Motor neuron (in vitro differentiated cells): ENCODE data around the gene LNP1. TPM values are rescaled to one million over a fixed set of nuclear protein-coding genes. Genes with fewer than 3 reads are reported as not detected.

ENCODE experiments used
- ATAC-seq, 8 experiments: fragments of 200-7000 bp; cut with Tn5 transposase; replicated peaks in 6 of 8; 2 replicates each; pipeline ENCODE4 v1.8.0; 2021; ENCODE audit warnings: mild to moderate bottlenecking in 8 of 8, moderate library complexity in 8 of 8
- H3K27ac ChIP-seq, 2 donors: fragments of 250-450 bp; sonication (Bioruptor Pico); 2 replicates each; pipeline ENCODE4 v1.9.0; 2021; ENCODE audit warnings: antibody characterized with exemption in 2 of 2, mild to moderate bottlenecking in 2 of 2, moderate library complexity in 1 of 2
- H3K4me1 ChIP-seq, 2 donors: fragments of 250-450 bp; sonication (Bioruptor Pico); replicated peaks in 1 of 2; 2 replicates each; pipeline ENCODE4 v1.6.1; 2021; ENCODE audit warnings: antibody characterized with exemption in 2 of 2, mild to moderate bottlenecking in 2 of 2, moderate library complexity in 1 of 2
- H3K4me3 ChIP-seq, 5 donors: fragments of 250-450 bp; sonication (Bioruptor Pico); 2 replicates each; pipeline ENCODE4 v1.9.0; 2021; ENCODE audit warnings: antibody characterized with exemption in 5 of 5, mild to moderate bottlenecking in 5 of 5, moderate library complexity in 4 of 5
- WGBS, 10 experiments: fragments of 450-650 bp; shearing (Covaris generic); methylation state at CpG; one replicate each; pipeline ENCODE4 v1.0.0; 2022; 5-methylcytosine and 5-hydroxymethylcytosine counted together
- in situ Hi-C, 9 experiments: fragments of 400-800 bp; cut with MboI; loops; one replicate each; pipeline ENCODE4 v1.15.0; 2021; ENCODE audit warnings: low sequenced_read_pairs in 9 of 9, low pct_unique_long_range_greater_than_20kb in 2 of 9; ENCODE audit not compliant: unreplicated experiment in 9 of 9
- total RNA-seq, 8 experiments: library from RNA; unstranded; fragments of 300-600 nt; gene quantifications; 2 replicates each; pipeline versions ENCODE4 v1.2.3 to v1.2.4, GENCODE V29; 2022

The LNP1 gene
- total RNA-seq, 8 experiments from 2014 or later, result 1.1 to 18.3 (median 10.7) TPM

DNA sequence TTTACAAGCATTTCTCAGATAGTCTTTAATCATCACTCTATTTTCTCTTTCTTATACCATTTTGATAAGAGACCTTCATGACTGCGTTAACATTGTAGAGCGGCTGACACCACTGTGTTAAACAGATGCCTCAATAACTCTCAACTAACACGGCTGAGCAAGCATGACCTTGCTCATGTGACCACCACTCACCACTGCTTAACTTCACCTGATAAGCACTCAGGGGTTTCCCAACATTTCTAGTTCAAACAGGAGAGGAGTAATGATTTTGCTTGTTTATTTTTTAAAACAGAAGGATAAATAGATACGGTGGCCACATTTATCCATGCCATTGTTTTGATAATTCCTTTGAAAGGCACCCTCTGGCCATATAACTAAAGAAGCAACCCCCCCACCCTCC, 53.3 kb downstream of the LNP1 start:
- H3K27ac ChIP-seq, result no peak overlapping the region
- H3K4me3 ChIP-seq, result no peak overlapping the region
- 69 to 100% (median 91%) methylated on average over 2 to 4 of the region's 4 CpGs; no CpG with 5 or more reads in 2 of the 10 experiments for WGBS, 10 experiments
- ATAC-seq, result peak in 2 of 8 experiments; percentile 43 to 54
- H3K4me1 ChIP-seq, result no peaks in the 10 kb centered on the region
- in situ Hi-C loops, result loop anchor here in 3 of 9 experiments (25.0 kb wide), 3 partner anchors 133 to 333 kb away; no protein-coding TSS in a partner anchor

DNA sequence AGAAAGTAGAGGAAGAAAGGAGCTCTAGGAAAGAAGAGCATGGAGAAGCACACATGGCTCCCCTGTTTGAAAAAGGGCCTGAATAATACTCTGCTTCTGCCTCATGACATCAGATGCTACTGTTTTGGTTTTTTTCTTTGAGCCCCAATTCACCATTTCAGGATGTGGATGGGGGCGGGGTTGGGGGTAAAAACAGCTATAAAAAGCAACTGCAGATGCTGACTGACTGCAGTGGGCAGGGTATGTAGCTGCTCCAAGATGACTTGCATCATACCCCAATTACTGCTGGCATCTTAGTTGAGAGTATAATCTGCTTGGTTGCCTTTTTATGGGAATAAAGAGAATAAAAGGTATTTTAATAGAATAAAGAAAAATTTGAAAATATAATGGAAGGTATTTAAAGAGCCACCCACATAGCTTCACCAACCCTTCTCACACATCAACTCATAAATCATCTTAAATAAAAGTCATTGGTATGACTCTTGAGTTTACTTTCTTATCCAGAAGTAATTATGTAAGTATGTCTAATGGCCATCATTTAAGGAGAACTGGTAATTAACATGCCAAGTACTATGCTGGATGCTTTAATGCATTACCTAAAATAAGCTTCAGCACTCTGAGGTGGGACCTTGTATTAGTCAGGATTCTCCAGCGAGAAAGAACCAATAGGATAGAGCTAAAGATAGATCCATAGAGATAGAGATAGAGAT, 54.7 kb downstream of the LNP1 start:
- no peak overlapping the region for H3K4me3 ChIP-seq
- in situ Hi-C loops, result loop anchor here in 3 of 9 experiments (25.0 kb wide), 3 partner anchors 131 to 331 kb away; no protein-coding TSS in a partner anchor

DNA sequence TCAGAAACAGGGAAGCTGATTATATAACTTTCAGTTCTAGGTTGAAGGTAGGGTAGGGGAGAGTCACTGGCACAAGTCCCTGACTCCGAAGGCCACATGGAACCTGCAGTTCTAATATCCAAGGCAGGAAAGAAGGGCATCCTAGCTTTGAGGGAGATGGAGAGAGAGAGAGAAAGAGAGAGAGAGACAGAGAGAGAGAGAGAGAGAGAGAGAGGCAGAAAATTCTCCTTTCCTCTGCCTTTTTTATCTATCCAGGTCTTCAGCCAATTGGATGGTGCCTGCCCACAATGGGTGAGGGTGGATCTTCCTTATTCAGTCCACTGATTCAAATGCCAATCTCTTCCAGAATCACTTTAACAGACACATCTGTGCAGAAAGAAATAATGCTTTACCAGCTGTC, 55.4 kb downstream of the LNP1 start:
- ATAC-seq, result no peak
- no peak overlapping the region for H3K4me3 ChIP-seq
- no peaks in the 10 kb centered on the region for H3K4me1 ChIP-seq
- in situ Hi-C loops, result loop anchor here in 3 of 9 experiments (25.0 kb wide), 3 partner anchors 131 to 331 kb away; no protein-coding TSS in a partner anchor
- WGBS, 10 experiments, result 60 to 100% (median 60%) methylated on average over 1 of the region's 1 CpG; no CpG with 5 or more reads in 7 of the 10 experiments
- no peak overlapping the region for H3K27ac ChIP-seq

More for the DNA sequence above, 54.7 kb downstream of the LNP1 start:
- Histone ChIP-seq H3K4me1 (no peaks in the 10 kb centered on the region), H3K27ac (no peak overlapping the region)
- 78 to 100% (median 89%) methylated on average over 1 to 2 of the region's 2 CpGs; no CpG with 5 or more reads in 3 of the 10 experiments for WGBS, 10 experiments
- no peak for ATAC-seq

DNA sequence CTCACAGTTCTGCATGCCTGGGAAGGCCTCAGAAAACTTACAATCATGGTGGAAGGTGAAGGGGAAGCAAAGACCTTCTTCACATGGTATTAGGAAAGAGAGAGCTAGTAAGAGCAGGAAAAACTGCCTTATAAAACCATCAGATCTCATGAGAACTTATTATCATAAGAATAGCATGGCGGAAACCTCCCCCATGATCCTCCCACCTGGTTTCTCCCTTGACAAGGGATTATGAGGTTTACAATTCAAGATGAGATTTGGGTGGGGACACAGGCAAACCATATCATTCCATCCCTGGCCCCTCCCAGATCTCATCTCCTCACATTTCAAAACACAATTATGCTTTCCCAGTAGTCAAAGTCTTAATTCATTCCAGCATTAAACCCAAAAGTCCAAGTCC, 56.5 kb downstream of the LNP1 start:
- in situ Hi-C loops, result loop anchor here in 3 of 9 experiments (25.0 kb wide), 3 partner anchors 129 to 329 kb away; no protein-coding TSS in a partner anchor
- Histone ChIP-seq H3K4me3 (no peak overlapping the region), H3K27ac (no peak overlapping the region), H3K4me1 (no peaks in the 10 kb centered on the region)
- 80 to 100% (median 100%) methylated on average over 1 of the region's 1 CpG; no CpG with 5 or more reads in 4 of the 10 experiments for WGBS, 10 experiments
- ATAC-seq, result no peak

DNA sequence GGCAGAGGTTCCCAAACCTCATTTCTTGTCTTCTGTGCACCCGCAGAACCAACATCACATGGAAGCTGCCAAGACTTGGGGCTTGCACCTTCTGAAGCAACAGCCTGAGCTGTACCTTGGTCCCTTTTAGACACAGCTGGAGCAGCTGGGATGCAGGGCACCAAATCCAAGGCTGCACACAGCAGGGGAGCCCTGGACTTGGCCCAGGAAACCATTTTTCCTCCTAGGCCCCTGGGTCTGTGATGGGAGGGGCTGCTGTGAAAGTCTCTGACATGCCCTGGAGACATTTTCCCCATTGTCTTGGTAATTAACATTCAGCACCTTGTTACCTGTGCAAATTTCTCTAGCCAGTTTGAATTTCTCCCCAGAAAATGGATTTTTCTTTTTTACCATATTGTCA, 57.5 kb downstream of the LNP1 start:
- 100% methylated on average over 1 of the region's 1 CpG; no CpG with 5 or more reads in 9 of the 10 experiments for WGBS, 10 experiments
- no peak overlapping the region for H3K4me3 ChIP-seq
- no peak for ATAC-seq
- H3K4me1 ChIP-seq, result no peaks in the 10 kb centered on the region
- H3K27ac ChIP-seq, result no peak overlapping the region
- in situ Hi-C loops, result loop anchor here in 3 of 9 experiments (25.0 kb wide), 3 partner anchors 128 to 328 kb away; no protein-coding TSS in a partner anchor

DNA sequence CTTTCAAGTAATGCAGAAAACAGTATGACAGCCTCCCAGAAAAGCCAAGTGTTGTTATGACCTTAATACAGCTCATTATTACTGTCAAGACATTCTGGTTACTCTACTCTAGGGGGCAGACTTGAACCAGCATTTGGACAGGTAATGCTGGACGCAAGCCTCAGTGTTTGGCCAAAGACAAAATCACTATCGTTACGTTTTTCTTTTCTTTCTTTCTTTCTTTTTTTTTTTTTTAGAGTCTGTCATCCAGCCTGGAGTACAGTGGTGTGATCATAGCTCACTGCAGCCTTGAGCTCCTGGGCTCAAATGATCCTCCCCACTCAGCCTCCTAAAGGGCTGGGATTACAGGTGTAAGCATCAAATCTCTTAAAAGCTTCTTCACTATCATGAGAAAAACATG, 61.7 kb downstream of the LNP1 start:
- Histone ChIP-seq H3K4me3 (no peak overlapping the region), H3K27ac (no peak overlapping the region), H3K4me1 (no peaks in the 10 kb centered on the region)
- in situ Hi-C loops, result loop anchor here in 3 of 9 experiments (5.0 to 25.0 kb wide), 4 partner anchors 124 to 324 kb away; no protein-coding TSS in a partner anchor
- peak; percentile 85 to 98 (median 94) for ATAC-seq
- WGBS, 10 experiments, result 0 to 8% (median 2%) methylated on average over 1 to 3 of the region's 3 CpGs

DNA sequence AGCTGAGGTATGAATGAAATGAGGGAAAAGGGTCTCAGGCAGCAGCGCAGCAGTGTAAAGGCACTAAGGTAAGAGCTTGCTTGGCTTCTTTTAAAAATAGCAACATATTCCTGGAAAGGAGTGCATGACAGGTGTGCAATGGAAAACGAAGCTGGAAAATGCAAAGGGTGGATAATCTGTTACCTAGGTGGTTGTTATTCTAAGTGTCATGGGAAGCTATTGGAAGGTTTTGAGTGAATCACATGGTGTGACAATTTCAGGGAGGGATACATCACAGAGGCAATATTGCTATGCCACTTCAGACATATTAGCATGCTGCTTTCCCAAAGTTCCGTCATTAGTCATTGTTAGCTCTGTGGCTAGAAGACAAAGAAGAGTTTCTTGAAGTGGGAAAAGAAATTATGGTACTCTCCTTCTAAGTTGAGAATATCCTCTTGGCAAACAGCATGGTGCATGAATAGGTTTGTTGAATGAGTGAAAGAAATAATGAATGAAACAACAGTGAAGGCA, 62.4 kb downstream of the LNP1 start:
- in situ Hi-C loops, result loop anchor here in 3 of 9 experiments (5.0 to 25.0 kb wide), 4 partner anchors 124 to 324 kb away; no protein-coding TSS in a partner anchor
- H3K4me1 ChIP-seq, result no peaks in the 10 kb centered on the region
- no peak overlapping the region for H3K27ac ChIP-seq
- ATAC-seq, result no peak
- no peak overlapping the region for H3K4me3 ChIP-seq
- WGBS, 10 experiments, result 10 to 100% (median 74%) methylated on average over 1 to 3 of the region's 3 CpGs

DNA sequence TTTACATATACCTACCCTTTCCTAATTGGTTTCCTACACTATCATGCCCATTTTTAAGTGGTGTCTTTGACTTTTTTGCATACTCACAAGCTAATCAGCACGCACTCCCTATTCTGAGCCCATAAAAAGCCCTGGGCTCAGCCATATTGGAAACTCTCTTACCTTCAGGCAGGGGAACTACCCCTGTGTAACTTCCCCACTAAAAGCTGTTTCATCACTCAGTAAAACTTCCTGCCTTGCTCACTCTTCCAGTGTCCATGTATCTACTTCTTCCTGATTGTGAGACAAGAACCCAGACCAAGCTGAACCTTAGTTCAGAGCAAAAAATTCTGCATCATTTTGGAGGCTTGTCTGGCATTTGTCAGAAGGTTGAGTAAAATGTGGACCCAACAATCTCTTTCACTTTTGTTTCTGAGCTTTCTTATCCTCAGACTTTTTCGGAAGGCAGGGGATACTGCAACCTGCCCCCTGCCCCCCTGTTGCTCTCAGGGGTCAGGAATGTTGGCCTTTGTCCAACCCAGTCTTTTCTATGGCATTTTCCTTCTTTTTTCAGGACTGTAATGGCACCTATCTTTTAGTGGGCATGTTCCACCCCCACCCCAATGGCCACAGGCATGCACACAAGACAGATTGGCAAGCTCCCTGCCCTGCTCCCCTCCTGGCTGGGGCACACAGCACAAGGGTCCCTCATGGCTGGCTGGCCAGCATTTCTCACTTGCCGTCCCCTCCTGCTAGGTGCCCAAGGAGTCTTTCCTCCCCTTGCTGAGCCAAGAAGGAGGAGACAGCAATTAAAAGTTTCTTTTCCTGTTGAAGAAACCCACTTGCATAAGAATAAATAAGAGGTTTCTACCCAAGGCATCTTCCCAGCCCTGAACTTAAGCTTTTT, 64.8 kb downstream of the LNP1 start:
- 43 to 100% (median 79%) methylated on average over 1 to 3 of the region's 3 CpGs; no CpG with 5 or more reads in 1 of the 10 experiments for WGBS, 10 experiments
- H3K4me3 ChIP-seq, result no peak overlapping the region
- H3K4me1 ChIP-seq, result no peaks in the 10 kb centered on the region
- no peak overlapping the region for H3K27ac ChIP-seq
- in situ Hi-C loops, result loop anchor here in 3 of 9 experiments (25.0 kb wide), 3 partner anchors 121 to 321 kb away; no protein-coding TSS in a partner anchor
- no peak for ATAC-seq

DNA sequence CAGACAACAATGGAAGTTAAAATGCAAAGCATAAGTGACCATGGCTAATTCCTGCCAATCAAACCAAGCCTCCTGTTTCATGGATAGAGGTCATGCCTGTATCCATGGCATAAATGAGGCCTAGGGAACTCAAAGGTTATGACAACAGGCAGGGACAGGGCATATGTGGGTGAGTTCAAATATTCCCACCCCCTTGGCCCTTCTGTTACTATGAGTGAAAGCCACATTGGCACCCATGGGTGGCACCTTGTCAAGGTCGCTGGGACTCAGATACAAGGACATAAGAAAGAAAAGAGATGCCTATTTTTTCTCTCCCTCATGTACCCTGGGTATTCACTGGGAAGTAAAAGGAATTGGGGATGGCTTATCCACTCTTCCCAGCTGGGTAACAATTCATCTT, 65.8 kb downstream of the LNP1 start:
- Histone ChIP-seq H3K4me1 (no peaks in the 10 kb centered on the region), H3K4me3 (no peak overlapping the region), H3K27ac (no peak overlapping the region)
- ATAC-seq, result no peak
- in situ Hi-C loops, result loop anchor here in 3 of 9 experiments (25.0 kb wide), 3 partner anchors 120 to 320 kb away; no protein-coding TSS in a partner anchor
- 33 to 100% (median 74%) methylated on average over 1 of the region's 1 CpG; no CpG with 5 or more reads in 4 of the 10 experiments for WGBS, 10 experiments

DNA sequence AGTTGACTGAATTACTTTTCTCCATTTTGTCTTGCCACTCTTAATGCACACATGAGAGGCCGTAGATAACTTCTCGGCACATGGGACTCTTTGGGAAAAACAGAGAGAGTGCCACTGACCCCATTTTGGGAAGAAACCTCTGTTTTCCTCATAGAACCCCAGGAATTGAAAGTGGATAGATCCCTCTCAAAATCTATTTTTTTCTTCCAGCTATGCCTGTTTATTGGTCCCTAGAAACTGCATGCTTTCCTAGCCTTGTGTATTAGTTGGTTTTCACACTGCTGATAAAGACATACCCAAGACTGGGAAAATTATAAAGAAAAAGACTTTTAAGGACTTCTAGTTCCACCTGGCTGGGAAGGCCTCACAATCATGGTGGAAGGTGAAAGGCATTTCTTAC, 67.3 kb downstream of the LNP1 start:
- Histone ChIP-seq H3K4me3 (no peak overlapping the region), H3K27ac (no peak overlapping the region), H3K4me1 (no peaks in the 10 kb centered on the region)
- 40 to 100% (median 93%) methylated on average over 1 to 2 of the region's 2 CpGs; no CpG with 5 or more reads in 3 of the 10 experiments for WGBS, 10 experiments
- in situ Hi-C loops, result loop anchor here in 3 of 9 experiments (25.0 kb wide), 3 partner anchors 119 to 319 kb away; no protein-coding TSS in a partner anchor
- ATAC-seq, result no peak

DNA sequence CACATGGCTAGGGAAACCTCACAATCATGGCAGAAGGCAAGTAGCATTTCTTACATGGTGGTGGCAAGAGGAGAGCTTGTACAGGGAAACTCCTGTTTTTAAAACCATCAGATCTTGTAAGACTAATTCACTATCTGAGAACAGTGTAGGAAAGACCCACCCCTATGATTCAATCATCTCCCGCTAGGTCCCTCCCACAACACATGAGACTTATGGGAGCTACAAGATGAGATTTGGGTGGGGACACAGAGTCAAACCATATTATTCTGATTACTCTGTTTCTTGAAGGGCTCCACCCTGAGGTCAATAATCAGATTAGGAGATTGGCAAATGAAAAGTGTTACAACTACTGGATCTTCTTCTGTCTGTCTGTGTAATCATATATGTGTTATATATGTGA, 69.6 kb downstream of the LNP1 start:
- no peaks in the 10 kb centered on the region for H3K4me1 ChIP-seq
- H3K4me3 ChIP-seq, result no peak overlapping the region
- in situ Hi-C loops, result loop anchor here in 3 of 9 experiments (25.0 kb wide), 3 partner anchors 116 to 316 kb away; no protein-coding TSS in a partner anchor
- H3K27ac ChIP-seq, result no peak overlapping the region
- WGBS, 10 experiments, result 60 to 100% (median 84%) methylated on average over 1 of the region's 1 CpG; no CpG with 5 or more reads in 4 of the 10 experiments
- ATAC-seq, result peak in 2 of 8 experiments; percentile 76 to 97

DNA sequence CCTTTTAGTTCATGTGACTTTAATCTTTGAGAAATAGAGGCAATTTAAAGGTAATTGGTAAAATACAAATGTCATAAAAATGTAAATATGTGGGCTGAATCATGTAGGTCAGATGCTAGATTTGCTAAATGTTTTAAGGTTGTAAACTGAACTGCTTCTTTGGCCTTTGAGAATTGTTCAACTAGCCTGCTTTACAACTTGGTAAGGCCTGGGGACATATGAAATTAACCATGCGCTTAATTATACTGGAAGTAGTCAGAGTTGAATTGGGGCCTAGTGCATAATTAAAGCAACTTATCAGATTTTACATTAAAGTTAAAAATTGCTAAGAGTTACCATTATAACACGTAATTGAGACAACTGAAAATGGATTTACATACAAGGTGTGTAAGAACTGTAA, 70.1 kb downstream of the LNP1 start:
- ATAC-seq, result peak in 3 of 8 experiments; percentile 31 to 68 (median 43)
- Histone ChIP-seq H3K4me1 (no peaks in the 10 kb centered on the region), H3K4me3 (no peak overlapping the region), H3K27ac (no peak overlapping the region)
- 38 to 79% (median 65%) methylated on average over 2 of the region's 2 CpGs for WGBS, 10 experiments
- in situ Hi-C loops, result loop anchor here in 3 of 9 experiments (25.0 kb wide), 3 partner anchors 116 to 316 kb away; no protein-coding TSS in a partner anchor
